CD8-positive, alpha-beta memory T cell (primary cell): ENCODE measurements around the gene ALDH3B1. TPM values are rescaled to one million over a fixed set of nuclear protein-coding genes. Genes with fewer than 3 reads are reported as not detected.

ENCODE experiments used
- CTCF ChIA-PET: fragments of 350-600 bp; sonication (Branson Sonifier 250); formaldehyde crosslinking; loops from one replicate; lab custom pipeline; 2021; ENCODE audit warnings: antibody characterized with exemption; lab: Charles Lee
- POLR2A ChIA-PET: fragments of 350-600 bp; sonication (Branson Sonifier 250); formaldehyde crosslinking; loops from one replicate; lab custom pipeline; 2021; ENCODE audit warnings: antibody characterized with exemption; lab: Charles Lee
- DNase-seq, 5 donors: peaks; one replicate each; pipeline versions ENCODE4 v3.0.0 to v3.0.0-alpha.2; 2020 to 2022; ENCODE audit warnings: mixed read lengths in 1 of 5
- H3K27ac ChIP-seq: one replicate; pipeline ENCODE4 v1.7.0; 2013; ENCODE audit warnings: low read depth, mild to moderate bottlenecking, low read length, moderate library complexity
- H3K27me3 ChIP-seq: 2 replicates; pipeline ENCODE4 v1.7.0; 2013; ENCODE audit warnings: low read length, mild to moderate bottlenecking; ENCODE audit not compliant: insufficient read depth, poor library complexity, severe bottlenecking
- H3K36me3 ChIP-seq: 2 replicates; pipeline ENCODE4 v1.7.0; 2013; ENCODE audit warnings: mild to moderate bottlenecking, low read length, moderate library complexity; ENCODE audit not compliant: insufficient read depth
- H3K4me1 ChIP-seq: 2 replicates; pipeline ENCODE4 v1.7.0; 2013; ENCODE audit warnings: mild to moderate bottlenecking, low read length, moderate library complexity; ENCODE audit not compliant: insufficient read depth
- H3K4me3 ChIP-seq: 2 replicates; pipeline ENCODE4 v1.7.0; 2013; ENCODE audit warnings: mild to moderate bottlenecking, low read length
- H3K9me3 ChIP-seq: 2 replicates; pipeline ENCODE4 v1.7.0; 2013; ENCODE audit warnings: mild to moderate bottlenecking, low read length
- H3K27ac Mint-ChIP-seq, 8 donors: one replicate each; pipeline ENCODE4 v1.8.0; 2020 to 2021; ENCODE audit warnings: mixed read lengths in 8 of 8, mild to moderate bottlenecking in 6 of 8, inconsistent platforms in 3 of 8, moderate library complexity in 3 of 8
- H3K27me3 Mint-ChIP-seq, 2 donors: one replicate each; pipeline ENCODE4 v1.8.0; 2020 to 2021; ENCODE audit warnings: mixed read lengths in 2 of 2, mild to moderate bottlenecking in 1 of 2, moderate library complexity in 1 of 2
- H3K36me3 Mint-ChIP-seq, 3 donors: one replicate each; pipeline ENCODE4 v1.8.0; 2020 to 2021; ENCODE audit warnings: mixed read lengths in 3 of 3, inconsistent platforms in 1 of 3, mild to moderate bottlenecking in 1 of 3
- H3K4me1 Mint-ChIP-seq, 3 donors: one replicate each; pipeline ENCODE4 v1.8.0; 2020 to 2021; ENCODE audit warnings: mixed read lengths in 3 of 3, inconsistent platforms in 1 of 3, mild to moderate bottlenecking in 1 of 3
- H3K4me3 Mint-ChIP-seq, 7 donors: one replicate each; pipeline ENCODE4 v1.8.0; 2020 to 2021; ENCODE audit warnings: mixed read lengths in 7 of 7, mild to moderate bottlenecking in 6 of 7, moderate library complexity in 4 of 7, inconsistent platforms in 2 of 7
- H3K9me3 Mint-ChIP-seq, 5 donors: one replicate each; pipeline ENCODE4 v1.8.0; 2020 to 2022; ENCODE audit warnings: mixed read lengths in 5 of 5, mild to moderate bottlenecking in 3 of 5, moderate library complexity in 2 of 5, inconsistent platforms in 1 of 5
- polyA plus RNA-seq: library from polyadenylated mRNA; unstranded; fragments of 300-500 nt; fragmentation: Illumina TruSeq; gene quantifications from one replicate; pipeline ENCODE4 v1.2.3, GENCODE V29; 2021
- total RNA-seq, 2 experiments: library from RNA; stranded (reverse); gene quantifications; one replicate each; pipeline ENCODE4 v1.2.3, GENCODE V29; 2021

ALDH3B1 gene
- total and polyA plus RNA-seq, 3 experiments from 2014 or later = 0.12 to 0.33 (median 0.20) TPM

GRCh38 chr11:68027667-68028066, 17.5 kb downstream of the ALDH3B1 start:
- Mint-ChIP-seq H3K36me3 (peaks cover 0 to 13% (median 0%) of the 10 kb centered on the region in 3 donors), H3K4me1 (peaks cover 12 to 24% (median 20%) of the 10 kb centered on the region in 3 donors)

DNA sequence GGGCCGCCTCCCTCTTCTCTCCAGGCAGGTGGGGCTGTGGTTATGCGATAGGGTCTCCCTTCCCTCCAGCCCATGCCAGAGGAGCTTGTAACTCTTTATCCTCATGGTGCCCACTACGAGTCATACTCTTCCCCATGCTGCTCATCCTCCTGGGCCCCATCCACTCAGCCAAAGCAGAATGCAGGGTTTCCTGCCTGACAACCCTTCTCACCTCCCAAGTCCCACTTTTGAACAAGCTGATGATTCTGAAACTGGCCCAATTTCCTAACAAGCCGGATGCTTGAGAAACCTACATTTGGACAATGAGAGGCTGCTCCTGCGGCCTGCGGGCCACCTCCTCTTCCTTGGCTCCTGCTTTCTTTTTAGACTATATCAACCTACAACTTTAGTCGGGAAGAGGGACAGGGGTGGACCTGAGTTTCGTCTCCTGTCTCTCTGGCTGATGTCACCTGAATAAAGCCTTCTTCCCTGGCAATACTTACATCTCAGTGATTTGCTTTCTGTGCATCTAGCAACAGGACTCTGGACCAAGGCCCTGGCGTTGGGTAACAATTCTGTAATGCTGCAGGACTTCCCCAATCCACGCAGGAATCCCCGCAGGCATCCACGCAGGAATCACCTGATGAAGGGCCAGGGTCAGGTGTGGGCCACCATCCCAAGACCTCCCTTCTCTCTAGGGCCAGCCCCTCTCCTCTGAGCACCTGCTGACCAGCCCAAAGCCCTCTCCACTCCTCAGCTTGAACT, 18.8 kb downstream of the ALDH3B1 start:
- no peak overlapping the region for H3K27ac Mint-ChIP-seq
- peaks cover 0 to 5% (median 0%) of the 10 kb centered on the region in 5 donors for H3K9me3 Mint-ChIP-seq
- CTCF ChIA-PET = no interaction called here
- POLR2A ChIA-PET = interaction anchor here (2.6 kb wide), 1 partner anchor 12 kb away, joined by 7 read pairs; no protein-coding TSS in a partner anchor
- H3K4me1 Mint-ChIP-seq = peaks cover 12 to 24% (median 20%) of the 10 kb centered on the region in 3 donors
- no peaks in the 10 kb centered on the region for H3K9me3 ChIP-seq
- no peak overlapping the region for H3K27ac ChIP-seq
- H3K36me3 Mint-ChIP-seq = peaks cover 0 to 19% (median 0%) of the 10 kb centered on the region in 3 donors
- H3K4me1 ChIP-seq = peaks cover 15% of the 10 kb centered on the region
- H3K27me3 ChIP-seq = no peaks in the 10 kb centered on the region
- no peak for DNase-seq
- H3K4me3 Mint-ChIP-seq = peak overlapping the region in 6 of 7 donors; percentile 51 to 98 (median 94)
- H3K27me3 Mint-ChIP-seq = peaks cover 0 to 3% of the 10 kb centered on the region in 2 donors
- H3K36me3 ChIP-seq = peaks cover 9% of the 10 kb centered on the region
- no peak overlapping the region for H3K4me3 ChIP-seq

More at GRCh38 chr11:68027667-68028066, 17.5 kb downstream of the ALDH3B1 start:
- peaks cover 0 to 5% (median 0%) of the 10 kb centered on the region in 5 donors for H3K9me3 Mint-ChIP-seq
- H3K27ac Mint-ChIP-seq = no peak overlapping the region
- Histone ChIP-seq H3K27ac (no peak overlapping the region), H3K27me3 (no peaks in the 10 kb centered on the region), H3K36me3 (no peaks in the 10 kb centered on the region), H3K9me3 (no peaks in the 10 kb centered on the region), H3K4me3 (no peak overlapping the region), H3K4me1 (peaks cover 15% of the 10 kb centered on the region)
- ChIA-PET CTCF (no interaction called here), POLR2A (no interaction called here)
- H3K4me3 Mint-ChIP-seq = no peak overlapping the region
- no peak for DNase-seq
- H3K27me3 Mint-ChIP-seq = peaks cover 0 to 3% of the 10 kb centered on the region in 2 donors

DNA sequence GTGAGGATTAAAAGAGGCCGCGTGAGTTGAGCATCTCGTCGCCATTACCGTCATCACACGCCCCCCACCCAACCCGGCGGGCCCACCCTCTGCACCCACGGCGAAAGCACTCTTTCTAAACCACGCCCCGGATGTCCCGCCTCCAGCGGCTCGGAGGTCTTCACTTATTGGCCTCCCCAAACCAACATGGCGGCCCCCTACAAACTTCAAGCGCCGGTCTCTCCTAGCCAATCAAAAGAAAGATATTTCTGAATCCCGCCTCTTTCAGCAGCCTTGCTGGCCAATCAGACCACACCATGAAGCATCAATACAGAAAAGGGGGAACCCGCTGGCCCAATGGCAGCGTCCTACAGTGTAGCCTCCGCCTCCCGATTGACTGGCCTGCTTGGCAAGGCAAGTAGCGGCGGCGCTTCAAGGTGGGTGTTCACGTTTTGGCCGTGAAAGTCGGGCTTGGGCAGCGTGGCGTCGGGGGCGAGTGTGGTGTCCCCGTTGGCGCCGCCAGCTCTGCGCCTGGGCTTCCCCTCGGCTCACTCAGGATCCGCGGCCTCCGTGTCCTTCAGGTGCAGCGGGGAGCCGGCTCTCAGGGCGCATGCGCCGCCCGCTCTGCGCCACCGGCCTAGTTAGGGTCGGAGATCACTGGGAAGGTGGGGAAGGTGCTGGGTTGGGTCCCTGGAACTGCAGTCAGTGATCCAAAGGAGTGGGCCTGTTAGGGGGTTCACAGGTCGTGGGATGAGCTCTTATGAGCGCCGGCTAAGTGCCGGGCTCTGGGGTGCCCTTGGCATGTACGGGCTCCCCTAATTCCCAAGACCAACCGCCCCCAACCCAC, 20.4 kb downstream of the ALDH3B1 start, which contains the start of gene NDUFS8:
Gene NDUFS8, plus strand, starts transcription at position 364 of the 826 bp plus-strand sequence. CDS start 1,471 bp downstream, outside the sequence.
- H3K4me1 ChIP-seq = peaks cover 15% of the 10 kb centered on the region
- peaks cover 0 to 26% (median 0%) of the 10 kb centered on the region in 3 donors for H3K36me3 Mint-ChIP-seq
- peaks cover 0 to 1% (median 0%) of the 10 kb centered on the region in 5 donors for H3K9me3 Mint-ChIP-seq
- H3K4me1 Mint-ChIP-seq = peaks cover 12 to 24% (median 20%) of the 10 kb centered on the region in 3 donors
- H3K27ac ChIP-seq = peak within 1 kb of the TSS; percentile 74
- peak within 1 kb of the TSS; percentile 57 to 96 (median 93) for H3K27ac Mint-ChIP-seq
- peaks cover 0 to 3% of the 10 kb centered on the region in 2 donors for H3K27me3 Mint-ChIP-seq
- ChIA-PET POLR2A (interaction anchor here (2.6 kb wide), 1 partner anchor 11 kb away, joined by 7 read pairs; no protein-coding TSS in a partner anchor), CTCF (interaction anchor here (1.2 kb wide), 1 partner anchor 75 kb away, joined by 3 read pairs; no protein-coding TSS in a partner anchor)
- H3K36me3 ChIP-seq = peaks cover 12% of the 10 kb centered on the region
- DNase-seq = peak; percentile 90 to 98 (median 97)
- H3K27me3 ChIP-seq = no peaks in the 10 kb centered on the region
- H3K9me3 ChIP-seq = no peaks in the 10 kb centered on the region
- H3K4me3 ChIP-seq = peak within 1 kb of the TSS; percentile 72
- H3K4me3 Mint-ChIP-seq = peak within 1 kb of the TSS; percentile 89 to 99 (median 96)

DNA sequence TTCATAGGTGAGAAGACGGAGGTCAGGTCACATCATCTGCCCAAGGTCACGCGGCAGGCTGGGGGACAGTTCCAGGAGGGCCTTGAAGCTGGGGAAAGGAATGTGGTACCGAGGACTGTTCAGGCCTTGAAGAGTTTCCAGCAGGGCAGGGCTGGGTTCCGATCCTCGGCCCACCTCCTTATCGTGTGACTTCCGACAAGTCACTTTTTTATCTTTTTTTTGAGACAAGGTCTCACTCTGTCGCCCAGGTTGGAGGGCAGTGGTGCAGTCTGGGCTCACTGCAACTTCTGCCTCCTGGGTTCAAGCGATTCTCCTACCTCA, 21.0 kb downstream of the ALDH3B1 start:
- H3K27me3 ChIP-seq = no peaks in the 10 kb centered on the region
- Mint-ChIP-seq H3K36me3 (peaks cover 0 to 27% (median 0%) of the 10 kb centered on the region in 3 donors), H3K9me3 (no peaks in the 10 kb centered on the region), H3K4me1 (peaks cover 12 to 24% (median 20%) of the 10 kb centered on the region in 3 donors), H3K4me3 (peak overlapping the region; percentile 89 to 99 (median 96)), H3K27me3 (peaks cover 0 to 3% of the 10 kb centered on the region in 2 donors), H3K27ac (peak overlapping the region; percentile 57 to 96 (median 93))
- H3K4me1 ChIP-seq = peaks cover 15% of the 10 kb centered on the region
- H3K4me3 ChIP-seq = peak overlapping the region; percentile 72
- CTCF ChIA-PET = interaction anchor here (1.2 kb wide), 1 partner anchor 75 kb away, joined by 3 read pairs; no protein-coding TSS in a partner anchor
- POLR2A ChIA-PET = interaction anchor here (2.6 kb wide), 1 partner anchor 10 kb away, joined by 7 read pairs; no protein-coding TSS in a partner anchor
- no peaks in the 10 kb centered on the region for H3K9me3 ChIP-seq
- H3K27ac ChIP-seq = peak overlapping the region; percentile 74
- peaks cover 12% of the 10 kb centered on the region for H3K36me3 ChIP-seq
- no peak for DNase-seq

GRCh38 chr11:68032003-68032402, 21.9 kb downstream of the ALDH3B1 start:
- no peaks in the 10 kb centered on the region for H3K9me3 Mint-ChIP-seq

DNA sequence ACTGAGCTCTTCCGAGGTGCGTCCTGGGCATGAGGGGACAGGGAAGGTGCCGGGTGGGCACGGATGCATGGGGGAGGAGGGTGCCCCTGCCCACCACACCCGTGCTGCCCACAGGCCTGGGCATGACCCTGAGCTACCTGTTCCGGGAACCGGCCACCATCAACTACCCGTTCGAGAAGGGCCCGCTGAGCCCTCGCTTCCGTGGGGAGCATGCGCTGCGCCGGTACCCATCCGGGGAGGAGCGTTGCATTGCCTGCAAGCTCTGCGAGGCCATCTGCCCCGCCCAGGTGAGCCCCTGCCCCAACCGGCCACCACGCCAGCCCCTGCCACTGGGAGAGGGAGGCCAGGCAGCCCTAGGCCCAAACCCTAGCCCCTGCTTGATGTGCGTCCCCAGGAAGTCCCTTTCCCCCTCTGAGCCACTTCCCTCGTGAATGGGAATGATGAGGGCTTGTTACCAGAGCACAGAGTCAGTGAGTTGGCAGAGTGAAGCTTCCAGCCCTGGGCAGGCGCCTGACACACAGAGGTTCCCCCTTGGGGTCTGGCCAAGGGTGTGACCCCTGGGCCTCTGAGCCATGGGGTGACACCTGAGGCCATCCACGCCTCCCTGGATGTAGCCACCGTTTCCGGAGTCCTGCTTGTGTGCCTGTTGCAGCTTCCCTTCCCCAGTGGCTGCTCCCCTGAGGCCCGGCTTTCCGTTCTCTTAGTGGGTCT, 23.0 kb downstream of the ALDH3B1 start:
- CTCF ChIA-PET = no interaction called here

More at GRCh38 chr11:68032003-68032402, 21.9 kb downstream of the ALDH3B1 start:
- peaks cover 0 to 3% of the 10 kb centered on the region in 2 donors for H3K27me3 Mint-ChIP-seq
- DNase-seq = no peak
- H3K9me3 ChIP-seq = no peaks in the 10 kb centered on the region
- no peaks in the 10 kb centered on the region for H3K27me3 ChIP-seq
- H3K4me3 ChIP-seq = peak overlapping the region; percentile 72
- H3K4me3 Mint-ChIP-seq = peak overlapping the region; percentile 72 to 99 (median 93)
- no peak overlapping the region for H3K27ac ChIP-seq
- peaks cover 0 to 32% (median 0%) of the 10 kb centered on the region in 3 donors for H3K36me3 Mint-ChIP-seq
- POLR2A ChIA-PET = interaction anchor here (2.6 kb wide), 1 partner anchor 9 kb away, joined by 7 read pairs; no protein-coding TSS in a partner anchor
- peaks cover 18 to 33% (median 22%) of the 10 kb centered on the region in 3 donors for H3K4me1 Mint-ChIP-seq
- peaks cover 12% of the 10 kb centered on the region for H3K36me3 ChIP-seq
- CTCF ChIA-PET = no interaction called here
- peaks cover 24% of the 10 kb centered on the region for H3K4me1 ChIP-seq
- peak overlapping the region; percentile 48 to 96 (median 71) for H3K27ac Mint-ChIP-seq

DNA sequence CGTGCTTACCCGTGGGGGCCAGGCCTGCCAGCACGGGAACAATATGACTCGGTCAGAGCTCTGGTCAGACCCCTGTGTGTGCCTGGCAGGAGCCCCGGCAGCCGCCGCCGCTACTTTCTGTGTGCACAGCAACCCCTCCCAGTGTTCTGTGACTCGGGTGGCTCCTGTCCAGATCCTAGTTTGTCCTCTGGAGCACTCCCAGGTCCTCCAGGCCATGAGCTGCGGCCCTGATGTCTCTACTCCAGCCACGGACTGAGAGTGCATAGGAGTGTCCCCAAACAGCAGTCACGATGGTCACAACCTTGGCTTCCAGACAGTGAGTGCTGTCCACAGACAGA, 23.6 kb downstream of the ALDH3B1 start:
- Mint-ChIP-seq H3K36me3 (peaks cover 0 to 32% (median 0%) of the 10 kb centered on the region in 3 donors), H3K9me3 (no peaks in the 10 kb centered on the region), H3K27me3 (peaks cover 0 to 3% of the 10 kb centered on the region in 2 donors), H3K4me3 (peak overlapping the region in 1 of 7 donors; percentile 45), H3K4me1 (peaks cover 25 to 41% (median 30%) of the 10 kb centered on the region in 3 donors), H3K27ac (peak overlapping the region in 4 of 8 donors; percentile 21 to 71 (median 53))
- Histone ChIP-seq H3K36me3 (peaks cover 12% of the 10 kb centered on the region), H3K27me3 (no peaks in the 10 kb centered on the region), H3K9me3 (no peaks in the 10 kb centered on the region), H3K4me1 (peaks cover 41% of the 10 kb centered on the region), H3K27ac (no peak overlapping the region), H3K4me3 (no peak overlapping the region)
- no peak for DNase-seq
- CTCF ChIA-PET = no interaction called here
- POLR2A ChIA-PET = no interaction called here

More for the DNA sequence above, 23.0 kb downstream of the ALDH3B1 start:
- peak overlapping the region in 1 of 7 donors; percentile 40 for H3K4me3 Mint-ChIP-seq
- H3K36me3 Mint-ChIP-seq = peaks cover 0 to 32% (median 0%) of the 10 kb centered on the region in 3 donors
- peak overlapping the region in 2 of 8 donors; percentile 70 to 71 for H3K27ac Mint-ChIP-seq
- no peaks in the 10 kb centered on the region for H3K9me3 Mint-ChIP-seq
- H3K4me1 Mint-ChIP-seq = peaks cover 25 to 41% (median 30%) of the 10 kb centered on the region in 3 donors
- peaks cover 12% of the 10 kb centered on the region for H3K36me3 ChIP-seq
- H3K4me3 ChIP-seq = no peak overlapping the region
- no peaks in the 10 kb centered on the region for H3K27me3 ChIP-seq
- no peak overlapping the region for H3K27ac ChIP-seq
- H3K27me3 Mint-ChIP-seq = peaks cover 0 to 3% of the 10 kb centered on the region in 2 donors
- peaks cover 36% of the 10 kb centered on the region for H3K4me1 ChIP-seq
- DNase-seq = no peak
- H3K9me3 ChIP-seq = no peaks in the 10 kb centered on the region
- POLR2A ChIA-PET = no interaction called here
